Prostate gland (tissue), 1 donor: Measurements from ENCODE around the gene CST3.

Source experiments
- POLR2A ChIP-seq: fragments of 450-650 bp; IDR thresholded peaks from one replicate; pipeline ENCODE4 v1.6.1; 2016; ENCODE audit warnings: antibody characterized with exemption, mild to moderate bottlenecking
- POLR2AphosphoS5 ChIP-seq: sonication (generic); formaldehyde crosslinking; IDR thresholded peaks from one replicate; pipeline ENCODE4 v1.6.1; 2017; ENCODE audit warnings: antibody characterized with exemption

DNA sequence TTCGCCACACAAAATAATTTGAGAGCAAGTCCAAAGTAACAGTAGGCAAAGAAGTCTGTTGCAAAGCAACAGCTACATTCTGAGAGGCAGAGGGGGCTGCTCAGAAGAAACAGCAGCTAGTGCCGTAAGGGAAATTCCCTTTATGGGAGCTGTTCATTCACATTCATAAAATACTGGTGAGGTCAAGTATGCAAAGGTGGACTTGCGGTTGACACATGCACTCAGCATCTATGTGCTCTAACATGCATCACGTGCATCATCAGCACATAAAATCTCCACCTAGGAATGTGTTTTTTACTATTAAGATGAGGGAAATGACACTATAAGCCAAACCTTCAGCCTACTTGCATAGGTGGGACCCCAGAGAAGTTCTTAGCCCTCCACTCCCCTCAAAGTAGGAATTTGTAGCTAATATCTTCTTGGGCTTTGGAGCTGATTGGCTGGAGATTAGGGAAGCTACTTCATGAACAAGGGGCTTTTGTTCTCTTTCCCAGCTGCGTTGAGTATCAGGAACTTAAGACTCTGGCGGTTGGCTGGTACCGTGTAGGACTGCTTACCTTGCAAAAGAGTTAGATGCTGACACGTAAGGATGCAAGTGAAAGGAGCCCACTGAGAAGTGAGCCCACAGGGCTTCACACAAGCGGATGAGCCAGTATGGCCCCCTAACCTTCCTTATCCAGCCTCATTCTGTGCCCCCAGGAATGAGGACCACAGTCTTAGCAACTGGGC, 12.4 kb downstream of the CST3 start:
- no peak for TF ChIP-seq POLR2A
- no peak for TF ChIP-seq POLR2AphosphoS5
